ENCODE results near the gene SLC25A21.

The SLC25A21 gene

GRCh38 chr14:36829547-36829946 lies 342.9 kb downstream of the SLC25A21 start:
- Histone ChIP-seq H3K36me3 (ENCODE audit: control insufficient read depth, insufficient read depth, low read length) (no peaks in the 10 kb centered on the region), H3K4me3 (replicated peaks; ENCODE audit: low read depth, low read length) (no peak overlapping the region), H3K27me3 (replicated peaks; ENCODE audit: control insufficient read depth, insufficient read depth, low read length) (no peaks in the 10 kb centered on the region)
- DNase-seq (ENCODE audit: extremely low read depth, insufficient read length): no peak
- TF ChIP-seq CTCF (IDR thresholded peaks at IDR 0.05; ENCODE audit: insufficient read depth, low read length, poor library complexity, severe bottlenecking): no peak

GRCh38 chr14:36827861-36828260 lies 344.5 kb downstream of the SLC25A21 start:
- TF ChIP-seq CTCF (IDR thresholded peaks at IDR 0.05; ENCODE audit: insufficient read depth, low read length, poor library complexity, severe bottlenecking): no peak

GRCh38 chr14:36826614-36827013 lies 345.8 kb downstream of the SLC25A21 start:
- no peak for TF ChIP-seq CTCF (IDR thresholded peaks at IDR 0.05; ENCODE audit: insufficient read depth, low read length, poor library complexity, severe bottlenecking)
- DNase-seq (ENCODE audit: extremely low read depth, insufficient read length): no peak
- no peaks in the 10 kb centered on the region for H3K36me3 ChIP-seq (ENCODE audit: control insufficient read depth, insufficient read depth, low read length)

More at GRCh38 chr14:36827861-36828260, 344.5 kb downstream of the SLC25A21 start:
- Histone ChIP-seq H3K36me3 (ENCODE audit: control insufficient read depth, insufficient read depth, low read length) (no peaks in the 10 kb centered on the region), H3K27me3 (replicated peaks; ENCODE audit: control insufficient read depth, insufficient read depth, low read length) (no peaks in the 10 kb centered on the region), H3K4me3 (replicated peaks; ENCODE audit: low read depth, low read length) (no peak overlapping the region)
- no peak for DNase-seq (ENCODE audit: extremely low read depth, insufficient read length)

GRCh38 chr14:36824854-36825253 lies 347.6 kb downstream of the SLC25A21 start:
- H3K4me3 ChIP-seq (replicated peaks; ENCODE audit: low read depth, low read length): no peak overlapping the region
- no peak for TF ChIP-seq CTCF (IDR thresholded peaks at IDR 0.05; ENCODE audit: insufficient read depth, low read length, poor library complexity, severe bottlenecking)
- no peaks in the 10 kb centered on the region for H3K36me3 ChIP-seq (ENCODE audit: control insufficient read depth, insufficient read depth, low read length)
- H3K27me3 ChIP-seq (replicated peaks; ENCODE audit: control insufficient read depth, insufficient read depth, low read length): no peaks in the 10 kb centered on the region
- DNase-seq (ENCODE audit: extremely low read depth, insufficient read length): no peak

More at GRCh38 chr14:36826614-36827013, 345.8 kb downstream of the SLC25A21 start:
- no peak overlapping the region for H3K4me3 ChIP-seq (replicated peaks; ENCODE audit: low read depth, low read length)
- H3K27me3 ChIP-seq (replicated peaks; ENCODE audit: control insufficient read depth, insufficient read depth, low read length): no peaks in the 10 kb centered on the region

GRCh38 chr14:36823651-36824050 lies 348.8 kb downstream of the SLC25A21 start:
- no peak for DNase-seq (ENCODE audit: extremely low read depth, insufficient read length)
- no peaks in the 10 kb centered on the region for H3K36me3 ChIP-seq (ENCODE audit: control insufficient read depth, insufficient read depth, low read length)
- H3K4me3 ChIP-seq (replicated peaks; ENCODE audit: low read depth, low read length): no peak overlapping the region
- no peaks in the 10 kb centered on the region for H3K27me3 ChIP-seq (replicated peaks; ENCODE audit: control insufficient read depth, insufficient read depth, low read length)
- TF ChIP-seq CTCF (IDR thresholded peaks at IDR 0.05; ENCODE audit: insufficient read depth, low read length, poor library complexity, severe bottlenecking): no peak

GRCh38 chr14:36822685-36823084 lies 349.7 kb downstream of the SLC25A21 start:
- DNase-seq (ENCODE audit: extremely low read depth, insufficient read length): no peak
- no peak for TF ChIP-seq CTCF (IDR thresholded peaks at IDR 0.05; ENCODE audit: insufficient read depth, low read length, poor library complexity, severe bottlenecking)
- Histone ChIP-seq H3K4me3 (replicated peaks; ENCODE audit: low read depth, low read length) (no peak overlapping the region), H3K27me3 (replicated peaks; ENCODE audit: control insufficient read depth, insufficient read depth, low read length) (no peaks in the 10 kb centered on the region), H3K36me3 (ENCODE audit: control insufficient read depth, insufficient read depth, low read length) (no peaks in the 10 kb centered on the region)
